ENCODE results near the gene TGFBR2.

DNA sequence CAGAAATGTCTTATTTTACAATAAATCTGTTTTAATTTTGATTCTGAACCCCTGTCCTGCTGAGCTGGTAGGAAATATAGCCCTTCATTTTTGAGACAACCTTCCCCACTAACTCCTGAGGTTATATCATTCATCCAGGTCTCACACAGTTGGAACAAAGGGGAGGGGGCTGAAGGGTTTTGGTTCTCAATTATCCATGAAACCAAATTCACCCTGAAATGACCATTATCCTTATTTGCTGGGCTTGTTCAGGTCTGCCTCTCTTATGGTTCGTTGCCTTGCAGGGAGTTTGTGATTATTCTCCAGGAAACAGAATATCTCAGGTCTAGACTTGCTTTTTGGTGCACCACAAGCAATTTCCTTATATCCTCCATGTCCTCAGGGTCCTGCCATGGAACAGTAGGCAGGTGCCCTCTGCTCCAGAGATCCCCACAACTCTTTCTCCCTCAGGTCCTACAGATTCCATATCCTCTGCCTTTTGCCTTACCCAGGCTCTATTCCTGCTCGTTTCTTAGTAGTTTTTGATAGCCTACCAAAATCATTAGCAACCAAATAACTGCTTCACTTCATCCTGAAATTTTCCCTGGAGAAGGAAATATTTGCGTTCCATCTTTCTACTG is 94.4 kb downstream of the TGFBR2 start:
- TF ChIP-seq, protein P1, sequence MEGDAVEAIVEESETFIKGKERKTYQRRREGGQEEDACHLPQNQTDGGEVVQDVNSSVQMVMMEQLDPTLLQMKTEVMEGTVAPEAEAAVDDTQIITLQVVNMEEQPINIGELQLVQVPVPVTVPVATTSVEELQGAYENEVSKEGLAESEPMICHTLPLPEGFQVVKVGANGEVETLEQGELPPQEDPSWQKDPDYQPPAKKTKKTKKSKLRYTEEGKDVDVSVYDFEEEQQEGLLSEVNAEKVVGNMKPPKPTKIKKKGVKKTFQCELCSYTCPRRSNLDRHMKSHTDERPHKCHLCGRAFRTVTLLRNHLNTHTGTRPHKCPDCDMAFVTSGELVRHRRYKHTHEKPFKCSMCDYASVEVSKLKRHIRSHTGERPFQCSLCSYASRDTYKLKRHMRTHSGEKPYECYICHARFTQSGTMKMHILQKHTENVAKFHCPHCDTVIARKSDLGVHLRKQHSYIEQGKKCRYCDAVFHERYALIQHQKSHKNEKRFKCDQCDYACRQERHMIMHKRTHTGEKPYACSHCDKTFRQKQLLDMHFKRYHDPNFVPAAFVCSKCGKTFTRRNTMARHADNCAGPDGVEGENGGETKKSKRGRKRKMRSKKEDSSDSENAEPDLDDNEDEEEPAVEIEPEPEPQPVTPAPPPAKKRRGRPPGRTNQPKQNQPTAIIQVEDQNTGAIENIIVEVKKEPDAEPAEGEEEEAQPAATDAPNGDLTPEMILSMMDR (IDR thresholded peaks at IDR 0.05) = no peak
- TF ChIP-seq POLR2A (IDR thresholded peaks at IDR 0.05) = no peak
